SU-DHL-6 (cell line): ENCODE results near the gene KLHDC8B.

ENCODE experiments used
- H2AFZ ChIP-seq: fragments of 200-600 bp; sonication (generic); 2 replicates; pipeline ENCODE4 v1.6.1; 2014; ENCODE audit warnings: low read depth, mild to moderate bottlenecking, moderate library complexity, mixed read lengths, antibody characterized with exemption, low read length; ENCODE audit not compliant: severe bottlenecking
- H3F3A ChIP-seq: fragments of 200-600 bp; shearing (Covaris generic); 2 replicates; pipeline ENCODE4 v1.6.0; 2016; ENCODE audit warnings: antibody characterized with exemption, mild to moderate bottlenecking; ENCODE audit not compliant: insufficient read depth
- H3K27ac ChIP-seq: fragments of 200-600 bp; sonication (generic); 2 replicates; pipeline ENCODE4 v1.5.1; 2016; ENCODE audit warnings: low read depth, mild to moderate bottlenecking, low read length, moderate library complexity, mixed read lengths
- H3K27me3 ChIP-seq: fragments of 200-600 bp; sonication (generic), shearing (Covaris generic); 2 replicates; pipeline ENCODE4 v1.6.0; 2014; ENCODE audit warnings: mild to moderate bottlenecking, low read length
- H3K36me3 ChIP-seq: fragments of 200-600 bp; sonication (generic); 2 replicates; pipeline ENCODE4 v1.6.1; 2014; ENCODE audit warnings: mild to moderate bottlenecking, low read length, mixed read lengths
- H3K4me2 ChIP-seq: fragments of 300-600, 200-600 bp; shearing (Covaris generic), sonication (generic); 2 replicates; pipeline ENCODE4 v1.6.0; 2014; ENCODE audit warnings: low read length, low read depth, mild to moderate bottlenecking; ENCODE audit not compliant: poor library complexity, severe bottlenecking
- H3K4me3 ChIP-seq: fragments of 200-600 bp; sonication (generic); 2 replicates; pipeline ENCODE4 v1.5.1; 2014; ENCODE audit warnings: antibody characterized with exemption, low read length, mild to moderate bottlenecking, mixed read lengths; ENCODE audit not compliant: insufficient read depth, poor library complexity, severe bottlenecking
- H3K79me2 ChIP-seq: fragments of 200-600 bp; sonication (generic); 2 replicates; pipeline ENCODE4 v1.6.1; 2014; ENCODE audit warnings: mild to moderate bottlenecking, low read length, moderate library complexity; ENCODE audit not compliant: insufficient read depth
- H3K9ac ChIP-seq: fragments of 200-600 bp; sonication (generic); 2 replicates; pipeline ENCODE4 v1.7.0; 2014; ENCODE audit warnings: mild to moderate bottlenecking, low read length
- H3K9me2 ChIP-seq: fragments of 200-600 bp; sonication (generic); replicated peaks from 2 replicates; pipeline ENCODE4 v1.6.1; 2014; ENCODE audit warnings: low read length; ENCODE audit not compliant: insufficient read depth
- H3K9me3 ChIP-seq: fragments of 200-600 bp; sonication (generic); 2 replicates; pipeline ENCODE4 v1.6.1; 2014; ENCODE audit warnings: low read length, mixed read lengths; ENCODE audit not compliant: insufficient read depth
- H4K20me1 ChIP-seq: fragments of 200-600 bp; sonication (generic); 2 replicates; pipeline ENCODE4 v1.6.1; 2014; ENCODE audit warnings: low read depth, mild to moderate bottlenecking, antibody characterized with exemption, low read length, moderate library complexity, mixed read lengths
- CTCF ChIP-seq: fragments of 200-600 bp; sonication (generic); IDR thresholded peaks from one replicate; pipeline ENCODE4 v1.5.1; 2017; ENCODE audit warnings: antibody characterized with exemption, mild to moderate bottlenecking, low read length, moderate library complexity; ENCODE audit not compliant: insufficient read depth, poor library complexity, severe bottlenecking
- EZH2phosphoT487 ChIP-seq: fragments of 200-600 bp; sonication (generic), shearing (Covaris generic); conservative IDR thresholded peaks from 2 replicates; pipeline ENCODE4 v1.6.1; 2018; ENCODE audit warnings: mild to moderate bottlenecking, antibody characterized with exemption, low read length, moderate library complexity, mixed read lengths

The KLHDC8B gene

GRCh38 chr3:49122886-49123545 lies 48.4 kb upstream of the KLHDC8B start:
- no peaks in the 10 kb centered on the region for H3K27me3 ChIP-seq
- H3K36me3 ChIP-seq: 0 out of 2 replicates have a peak, but pooled peaks cover 3% of the 10 kb centered on the region
- no peak overlapping the region for H2AFZ ChIP-seq
- H3F3A ChIP-seq: peaks cover 15% of the 10 kb centered on the region
- no peaks in the 10 kb centered on the region for H4K20me1 ChIP-seq
- no peaks in the 10 kb centered on the region for H3K9me3 ChIP-seq
- TF ChIP-seq CTCF: no peak
- TF ChIP-seq EZH2phosphoT487: no peak
- H3K4me3 ChIP-seq: no peak overlapping the region
- no peak overlapping the region for H3K4me2 ChIP-seq
- H3K27ac ChIP-seq: no peak overlapping the region
- no peaks in the 10 kb centered on the region for H3K9me2 ChIP-seq
- no peak overlapping the region for H3K9ac ChIP-seq
- peaks cover 9% of the 10 kb centered on the region; the same call in 1 of the 2 replicates for H3K79me2 ChIP-seq

GRCh38 chr3:49123687-49124086 lies 47.7 kb upstream of the KLHDC8B start:
- Histone ChIP-seq H2AFZ (no peak overlapping the region), H3K79me2 (peaks cover 9% of the 10 kb centered on the region; the same call in 1 of the 2 replicates), H3K9me2 (no peaks in the 10 kb centered on the region), H3K4me3 (no peak overlapping the region), H3K9ac (no peak overlapping the region), H3K4me2 (no peak overlapping the region), H3F3A (peaks cover 15% of the 10 kb centered on the region), H3K9me3 (no peaks in the 10 kb centered on the region), H3K27me3 (no peaks in the 10 kb centered on the region), H4K20me1 (no peaks in the 10 kb centered on the region), H3K36me3 (0 out of 2 replicates have a peak, but pooled peaks cover 1% of the 10 kb centered on the region), H3K27ac (no peak overlapping the region)
- TF ChIP-seq CTCF: no peak
- no peak for TF ChIP-seq EZH2phosphoT487

GRCh38 chr3:49124203-49124602 lies 47.2 kb upstream of the KLHDC8B start:
- Histone ChIP-seq H3K27ac (no peak overlapping the region), H3K4me2 (no peak overlapping the region), H3K4me3 (no peak overlapping the region), H3K9me2 (no peaks in the 10 kb centered on the region), H4K20me1 (no peaks in the 10 kb centered on the region), H3K79me2 (peaks cover 9% of the 10 kb centered on the region; the same call in 1 of the 2 replicates), H3K9me3 (no peaks in the 10 kb centered on the region), H2AFZ (no peak overlapping the region), H3K9ac (no peak overlapping the region), H3F3A (peaks cover 15% of the 10 kb centered on the region), H3K36me3 (no peaks in the 10 kb centered on the region), H3K27me3 (no peaks in the 10 kb centered on the region)
- TF ChIP-seq CTCF (no peak), EZH2phosphoT487 (no peak)
